ENCODE data around the gene UBE2B. TPM values are rescaled to one million over a fixed set of nuclear protein-coding genes. Genes with fewer than 3 reads are reported as not detected.
"Not testable (repeated sequence)": the region's sequence is repeated elsewhere in the genome, so short reads cannot be mapped to it uniquely, and the experiment has no call there.

Gene UBE2B
- 100 to 1,000 TPM in 1 of 4 donors, 10 to 100 TPM in 3; 22.2 to 124 (median 70.3) TPM for total RNA-seq

- intact Hi-C loops (cut with DNase I; ENCODE audit: low total_unique reads), result loop anchor here (1.0 to 10.0 kb wide), 9 partner anchors 40 to 374 kb away; partner anchors contain the start of genes CDKN2AIPNL, JADE2, SEC24A and SKP1
- H3K27me3 ChIP-seq, result no peaks in the 10 kb centered on the region
- H3K9me3 ChIP-seq, result no peaks in the 10 kb centered on the region
- peak within 1 kb of the TSS; percentile 92 to 98 (median 95) for H3K4me3 ChIP-seq
- DNase-seq, result peak; percentile 99
- peak; percentile 89 for TF ChIP-seq POLR2A (IDR thresholded peaks at IDR 0.05)
- TF ChIP-seq CTCF (IDR thresholded peaks at IDR 0.05 in 4 of 5, conservative IDR thresholded peaks at IDR 0.05 in 1 of 5), result peak in 2 of 5 experiments; percentile 57 to 65
- H3K4me1 ChIP-seq, result peaks cover 57 to 59% of the 10 kb centered on the region in 2 donors
- H3K36me3 ChIP-seq, result peaks cover 0 to 7% of the 10 kb centered on the region in 2 donors
- ATAC-seq, result peak; percentile 89 to 92
- in situ Hi-C loops (cut with MboI; ENCODE audit: low sequenced_read_pairs in 4 of 4), result loop anchor here in 1 of 4 donors (10.0 kb wide), 1 partner anchor 214 kb away; no protein-coding TSS in a partner anchor
- peak within 1 kb of the TSS; percentile 97 to 100 (median 98) for H3K27ac ChIP-seq
Observed at GRCh38 chr5:134370871-134371833, at the start of gene UBE2B. Gene UBE2B, plus strand, starts transcription at chr5:134371569. Its CDS starts 27 bp downstream, at chr5:134371596.

- Histone ChIP-seq H3K4me3 (no peak overlapping the region), H3K27ac (no peak overlapping the region), H3K27me3 (no peaks in the 10 kb centered on the region), H3K9me3 (peaks cover 0 to 6% (median 2%) of the 10 kb centered on the region in 3 donors), H3K4me1 (no peaks in the 10 kb centered on the region), H3K36me3 (peaks cover 0 to 8% of the 10 kb centered on the region in 2 donors)
- ATAC-seq (no peak), DNase-seq (no peak)
- intact Hi-C loops (cut with DNase I; ENCODE audit: low total_unique reads), result no loop called here
- in situ Hi-C loops (cut with MboI; ENCODE audit: low sequenced_read_pairs in 4 of 4), result no loop called here
- TF ChIP-seq CTCF (IDR thresholded peaks at IDR 0.05 in 4 of 5, conservative IDR thresholded peaks at IDR 0.05 in 1 of 5) (no peak), POLR2A (IDR thresholded peaks at IDR 0.05) (no peak)
Observed at GRCh38 chr5:134327327-134327726, 44.0 kb upstream of the UBE2B start.

- Histone ChIP-seq H3K36me3 (peaks cover 0 to 8% of the 10 kb centered on the region in 2 donors), H3K9me3 (peaks cover 0 to 6% (median 2%) of the 10 kb centered on the region in 3 donors), H3K4me1 (no peaks in the 10 kb centered on the region), H3K27me3 (no peaks in the 10 kb centered on the region), H3K4me3 (no peak overlapping the region), H3K27ac (no peak overlapping the region)
- no peak for ATAC-seq
- no peak for DNase-seq
- intact Hi-C loops (cut with DNase I; ENCODE audit: low total_unique reads) (no loop called here), in situ Hi-C loops (cut with MboI; ENCODE audit: low sequenced_read_pairs in 4 of 4) (no loop called here)
- TF ChIP-seq POLR2A (IDR thresholded peaks at IDR 0.05) (no peak), CTCF (IDR thresholded peaks at IDR 0.05 in 4 of 5, conservative IDR thresholded peaks at IDR 0.05 in 1 of 5) (no peak)
Observed at GRCh38 chr5:134328619-134329018, 42.8 kb upstream of the UBE2B start.

GRCh38 chr5:134336833-134337232, 34.5 kb upstream of the UBE2B start:
- H3K4me1 ChIP-seq; DNase-seq; H3K4me3 ChIP-seq; H3K27me3 ChIP-seq; ATAC-seq; H3K27ac ChIP-seq; intact Hi-C loops (cut with DNase I; ENCODE audit: low total_unique reads); H3K9me3 ChIP-seq; H3K36me3 ChIP-seq; in situ Hi-C loops (cut with MboI; ENCODE audit: low sequenced_read_pairs in 4 of 4): not testable (repeated sequence)

GRCh38 chr5:134343500-134343899, 27.9 kb upstream of the UBE2B start:
- intact Hi-C loops (cut with DNase I; ENCODE audit: low total_unique reads); H3K4me1 ChIP-seq; ATAC-seq; DNase-seq; in situ Hi-C loops (cut with MboI; ENCODE audit: low sequenced_read_pairs in 4 of 4); H3K36me3 ChIP-seq; H3K9me3 ChIP-seq; H3K4me3 ChIP-seq; H3K27ac ChIP-seq; H3K27me3 ChIP-seq: not testable (repeated sequence)

- intact Hi-C loops (cut with DNase I; ENCODE audit: low total_unique reads); ATAC-seq: not testable (repeated sequence)
Observed at GRCh38 chr5:134345476-134345875, 25.9 kb upstream of the UBE2B start.

More at GRCh38 chr5:134345476-134345875, 25.9 kb upstream of the UBE2B start:
- H3K9me3 ChIP-seq; in situ Hi-C loops (cut with MboI; ENCODE audit: low sequenced_read_pairs in 4 of 4); H3K27me3 ChIP-seq; H3K27ac ChIP-seq; H3K4me3 ChIP-seq; H3K36me3 ChIP-seq; H3K4me1 ChIP-seq; DNase-seq: not testable (repeated sequence)

Measured in gastrocnemius medialis (tissue), 4 donors.